IMR-90 (cell line): ENCODE measurements around the gene GRB2. TPM values are rescaled to one million over a fixed set of nuclear protein-coding genes. Genes with fewer than 3 reads are reported as not detected.

Experiments
- ATAC-seq: fragments of 200-7000 bp; cut with Tn5 transposase; 2 replicates; pipeline ENCODE4 v1.9.1; 2020; ENCODE audit warnings: low read depth, mild to moderate bottlenecking, moderate library complexity
- BruUV-seq: library from RNA; stranded (reverse); fragments of 400-500 nt; replicated peaks from 2 replicates; lab custom pipeline; 2021; lab: Mats Ljungman, UMichigan
- CTCF ChIA-PET: fragments of 300-600 bp; formaldehyde crosslinking; extraction: SDS; loops from one replicate; lab custom pipeline; 2021; ENCODE audit warnings: antibody characterized with exemption; lab: Yijun Ruan, JAX
- POLR2A ChIA-PET: fragments of 300-600 bp; sonication (Branson Sonifier 250); formaldehyde crosslinking; loops from one replicate; lab custom pipeline; 2022; ENCODE audit warnings: antibody characterized with exemption; ENCODE audit not compliant: unreplicated experiment; lab: Charles Lee
- DNase-seq: peaks from one replicate; pipeline ENCODE4 v3.0.0; 2013
- H2AFZ ChIP-seq: replicated peaks from 2 replicates; pipeline ENCODE3; 2013; ENCODE audit warnings: low read length, mild to moderate bottlenecking; ENCODE audit not compliant: poor library complexity
- H2AK5ac ChIP-seq: 2 replicates; pipeline ENCODE4 v1.6.1; 2013; ENCODE audit warnings: low read depth, low read length, inconsistent platforms
- H2AK9ac ChIP-seq: replicated peaks from 2 replicates; pipeline ENCODE3; 2013; ENCODE audit warnings: mild to moderate bottlenecking, low read depth, low read length, moderate library complexity; ENCODE audit not compliant: poor library complexity
- H2BK120ac ChIP-seq: 2 replicates; pipeline ENCODE4 v1.6.1; 2013; ENCODE audit warnings: low read depth, low read length, inconsistent platforms
- H2BK15ac ChIP-seq: 3 replicates; pipeline ENCODE4 v1.6.1; 2013; ENCODE audit warnings: low read depth, low read length, inconsistent platforms
- H2BK20ac ChIP-seq: 2 replicates; pipeline ENCODE4 v1.6.1; 2013; ENCODE audit warnings: low read depth, mild to moderate bottlenecking, inconsistent platforms, low read length, moderate library complexity
- H2BK5ac ChIP-seq: 2 replicates; pipeline ENCODE4 v1.6.1; 2013; ENCODE audit warnings: mild to moderate bottlenecking, low read depth, low read length, inconsistent platforms; ENCODE audit not compliant: poor library complexity, severe bottlenecking
- H3K14ac ChIP-seq: replicated peaks from 2 replicates; pipeline ENCODE4 v1.6.1; 2013; ENCODE audit warnings: low read depth, low read length, inconsistent platforms
- H3K18ac ChIP-seq: 2 replicates; pipeline ENCODE4 v1.6.1; 2013; ENCODE audit warnings: low read depth, low read length, control low read depth
- H3K23ac ChIP-seq: 2 replicates; pipeline ENCODE4 v1.6.1; 2013; ENCODE audit warnings: low read depth, low read length, inconsistent platforms
- H3K27ac ChIP-seq: 2 replicates; pipeline ENCODE4 v1.5.1; 2013; ENCODE audit warnings: mild to moderate bottlenecking, control low read depth, low read length; ENCODE audit not compliant: insufficient read depth
- H3K27me3 ChIP-seq: 2 replicates; pipeline ENCODE4 v1.6.1; 2013; ENCODE audit warnings: low read length; ENCODE audit not compliant: control insufficient read depth, insufficient read depth
- H3K36me3 ChIP-seq: 2 replicates; pipeline ENCODE4 v1.6.1; 2013; ENCODE audit warnings: low read length, mixed read lengths; ENCODE audit not compliant: control insufficient read depth, insufficient read depth
- H3K4ac ChIP-seq: 2 replicates; pipeline ENCODE4 v1.6.1; 2013; ENCODE audit warnings: low read depth, low read length, inconsistent platforms
- H3K4me1 ChIP-seq: 2 replicates; pipeline ENCODE4 v1.6.1; 2013; ENCODE audit warnings: low read length, mixed read lengths; ENCODE audit not compliant: control insufficient read depth, insufficient read depth
- H3K4me2 ChIP-seq: 2 replicates; pipeline ENCODE4 v1.6.1; 2013; ENCODE audit warnings: low read depth, mild to moderate bottlenecking, control low read depth, low read length, moderate library complexity
- H3K4me3 ChIP-seq: 2 replicates; pipeline ENCODE4 v1.5.1; 2013; ENCODE audit warnings: low read depth, mild to moderate bottlenecking, control low read depth, low read length, moderate library complexity; ENCODE audit not compliant: insufficient read depth
- H3K56ac ChIP-seq: 2 replicates; pipeline ENCODE4 v1.6.1; 2013; ENCODE audit warnings: low read length, inconsistent platforms; ENCODE audit not compliant: insufficient read depth; ENCODE audit errors: extremely low read depth
- H3K79me1 ChIP-seq, 2 experiments: 2 replicates each; pipeline ENCODE4 v1.6.1; 2013; ENCODE audit warnings: low read length in 2 of 2, inconsistent platforms in 1 of 2, low read depth in 1 of 2
- H3K9ac ChIP-seq: 2 replicates; pipeline ENCODE4 v1.6.1; 2013; ENCODE audit warnings: low read depth, low read length, control low read depth
- H3K9me1 ChIP-seq: 2 replicates; pipeline ENCODE4 v1.6.1; 2013; ENCODE audit warnings: low read length, inconsistent platforms; ENCODE audit not compliant: insufficient read depth
- H3K9me3 ChIP-seq: 2 replicates; pipeline ENCODE4 v1.6.1; 2013; ENCODE audit warnings: low read length; ENCODE audit not compliant: control insufficient read depth, insufficient read depth
- H4K20me1 ChIP-seq: 2 replicates; pipeline ENCODE4 v1.6.1; 2013; ENCODE audit warnings: low read length, inconsistent platforms; ENCODE audit not compliant: insufficient read depth
- H4K5ac ChIP-seq: 2 replicates; pipeline ENCODE4 v1.6.1; 2013; ENCODE audit warnings: mild to moderate bottlenecking, low read depth, low read length, control low read depth
- H4K8ac ChIP-seq, 2 experiments: 2 replicates each; pipeline ENCODE4 v1.6.1; 2013; ENCODE audit warnings: low read depth in 2 of 2, low read length in 2 of 2, control low read depth in 1 of 2, inconsistent platforms in 1 of 2
- H4K91ac ChIP-seq: 2 replicates; pipeline ENCODE4 v1.6.1; 2013; ENCODE audit warnings: low read depth, low read length, inconsistent platforms; ENCODE audit not compliant: insufficient read depth
- CEBPB ChIP-seq: IDR thresholded peaks from 2 replicates; pipeline ENCODE4 v1.6.1; 2012; ENCODE audit warnings: low read depth, low read length, improper control_type of control experiment
- ELK1 ChIP-seq: fragments of 150-350 bp; IDR thresholded peaks from 2 replicates; pipeline ENCODE4 v1.6.1; 2016; ENCODE audit warnings: low read depth, mild to moderate bottlenecking, low read length, moderate library complexity, borderline replicate concordance
- FOS ChIP-seq: fragments of 150-350 bp; IDR thresholded peaks from 2 replicates; pipeline ENCODE4 v1.6.1; 2016; ENCODE audit warnings: low read depth, low read length
- MAFK ChIP-seq: IDR thresholded peaks from 2 replicates; pipeline ENCODE4 v1.6.1; 2012; ENCODE audit warnings: low read depth, low read length, improper control_type of control experiment
- MAZ ChIP-seq: IDR thresholded peaks from 2 replicates; pipeline ENCODE4 v1.6.1; 2012; ENCODE audit warnings: low read depth, mild to moderate bottlenecking, low read length, improper control_type of control experiment, moderate library complexity, borderline replicate concordance
- MXI1 ChIP-seq: IDR thresholded peaks from 2 replicates; pipeline ENCODE4 v1.6.1; 2012; ENCODE audit warnings: low read depth, mild to moderate bottlenecking, low read length, moderate library complexity, borderline replicate concordance
- RAD21 ChIP-seq: IDR thresholded peaks from 2 replicates; pipeline ENCODE4 v1.6.1; 2012; ENCODE audit warnings: low read length, improper control_type of control experiment
- RCOR1 ChIP-seq: IDR thresholded peaks from 2 replicates; pipeline ENCODE4 v1.6.1; 2012; ENCODE audit warnings: mild to moderate bottlenecking, low read length, improper control_type of control experiment; ENCODE audit not compliant: insufficient replicate concordance
- RFX5 ChIP-seq: IDR thresholded peaks from 2 replicates; pipeline ENCODE4 v1.8.0; 2012; ENCODE audit warnings: low read depth, mild to moderate bottlenecking, low read length, moderate library complexity
- SMC3 ChIP-seq: fragments of 150-350 bp; IDR thresholded peaks from 2 replicates; pipeline ENCODE4 v1.6.1; 2016; ENCODE audit warnings: low read depth, mild to moderate bottlenecking, antibody characterized with exemption, low read length, moderate library complexity
- USF2 ChIP-seq: fragments of 150-350 bp; IDR thresholded peaks from 2 replicates; pipeline ENCODE4 v1.6.1; 2017; ENCODE audit warnings: mild to moderate bottlenecking, antibody characterized with exemption, low read length, low read depth
- WGBS, 2 experiments: methylation state at CpG; one replicate each; pipeline versions ENCODE4 v1.1.5 to v1.1.7; 2013; ENCODE audit warnings: missing lambda C conversion rate in 2 of 2; ENCODE audit not compliant: insufficient read length in 1 of 2; ENCODE audit errors: extremely low coverage in 2 of 2; 5-methylcytosine and 5-hydroxymethylcytosine counted together
- dilution Hi-C: fragments of 300-500 bp; cut with HindIII; formaldehyde crosslinking; loops from one replicate; pipeline ENCODE4 v1.14.3; 2018; ENCODE audit warnings: low sequenced_read_pairs; ENCODE audit not compliant: unreplicated experiment
- in situ Hi-C: fragments of 300-500 bp; cut with MboI; formaldehyde crosslinking; loops from 3 replicates; pipeline ENCODE4 v1.14.3; 2019; ENCODE audit warnings: low sequenced_read_pairs, inconsistent platforms, mixed read lengths
- intact Hi-C: fragments of 100-400 bp; cut with micrococcal nuclease; formaldehyde crosslinking; loops from 2 replicates; pipeline ENCODE4 v1.10.0; 2022
- polyA plus RNA-seq, 3 experiments: library from polyadenylated mRNA; depleted of rRNA; stranded (reverse); fragments of >200 nt; gene quantifications; 2 replicates each; pipeline ENCODE4 v1.2.3, GENCODE V29; 2012; ENCODE audit warnings: low replicate concordance in 1 of 3
- total RNA-seq: library from RNA; depleted of rRNA; stranded (reverse); fragments of >200 nt; gene quantifications from 2 replicates; pipeline ENCODE4 v1.2.3, GENCODE V29; 2012
- TF ChIP-seq, protein P1 (sequence below): conservative IDR thresholded peaks from 2 replicates; pipeline ENCODE4 v1.5.1; 2012; ENCODE audit warnings: mild to moderate bottlenecking, low read depth, low read length, improper control_type of control experiment

GRB2 gene
- total and polyA plus RNA-seq, 2 of the 4 experiments (the other 2 are of a cell fraction), result 49.3 to 62.1 TPM

GRCh38 chr17:75287221-75287620, 118.3 kb downstream of the GRB2 start:
- H2AK9ac ChIP-seq, result no peak overlapping the region
- H3K23ac ChIP-seq, result no peak overlapping the region
- no peak overlapping the region for H3K18ac ChIP-seq
- no peak overlapping the region for H3K4ac ChIP-seq
- no peak overlapping the region for H3K56ac ChIP-seq
- in situ Hi-C loops (no loop called here), intact Hi-C loops (no loop called here), dilution Hi-C loops (no loop called here)
- no peak overlapping the region for H4K8ac ChIP-seq
- H2AK5ac ChIP-seq, result no peak overlapping the region
- 100% methylated on average over 1 of the region's 9 CpGs; no CpG with 5 or more reads in 1 of the 2 experiments for WGBS, 2 experiments
- no peak overlapping the region for H2BK20ac ChIP-seq
- no peak for ATAC-seq
- H3K27ac ChIP-seq, result no peak overlapping the region
- H3K14ac ChIP-seq, result no peak overlapping the region
- no peak overlapping the region for H2BK5ac ChIP-seq
- H2BK15ac ChIP-seq, result no peak overlapping the region
- no peak for TF ChIP-seq RAD21
- TF ChIP-seq SMC3, result no peak
- TF ChIP-seq USF2, result no peak
- no peak for TF ChIP-seq RFX5
- TF ChIP-seq ELK1, result no peak
- no peak for TF ChIP-seq MAZ
- TF ChIP-seq RCOR1, result no peak
- TF ChIP-seq MAFK, result no peak
- TF ChIP-seq MXI1, result no peak
- TF ChIP-seq, protein P1, sequence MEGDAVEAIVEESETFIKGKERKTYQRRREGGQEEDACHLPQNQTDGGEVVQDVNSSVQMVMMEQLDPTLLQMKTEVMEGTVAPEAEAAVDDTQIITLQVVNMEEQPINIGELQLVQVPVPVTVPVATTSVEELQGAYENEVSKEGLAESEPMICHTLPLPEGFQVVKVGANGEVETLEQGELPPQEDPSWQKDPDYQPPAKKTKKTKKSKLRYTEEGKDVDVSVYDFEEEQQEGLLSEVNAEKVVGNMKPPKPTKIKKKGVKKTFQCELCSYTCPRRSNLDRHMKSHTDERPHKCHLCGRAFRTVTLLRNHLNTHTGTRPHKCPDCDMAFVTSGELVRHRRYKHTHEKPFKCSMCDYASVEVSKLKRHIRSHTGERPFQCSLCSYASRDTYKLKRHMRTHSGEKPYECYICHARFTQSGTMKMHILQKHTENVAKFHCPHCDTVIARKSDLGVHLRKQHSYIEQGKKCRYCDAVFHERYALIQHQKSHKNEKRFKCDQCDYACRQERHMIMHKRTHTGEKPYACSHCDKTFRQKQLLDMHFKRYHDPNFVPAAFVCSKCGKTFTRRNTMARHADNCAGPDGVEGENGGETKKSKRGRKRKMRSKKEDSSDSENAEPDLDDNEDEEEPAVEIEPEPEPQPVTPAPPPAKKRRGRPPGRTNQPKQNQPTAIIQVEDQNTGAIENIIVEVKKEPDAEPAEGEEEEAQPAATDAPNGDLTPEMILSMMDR, result no peak
- TF ChIP-seq CEBPB, result no peak
- TF ChIP-seq FOS, result no peak
- no peak overlapping the region for H3K9ac ChIP-seq
- H2BK120ac ChIP-seq, result no peak overlapping the region
- peaks cover 3% of the 10 kb centered on the region; the same call in 1 of the 2 replicates for H3K36me3 ChIP-seq
- H3K9me3 ChIP-seq, result no peaks in the 10 kb centered on the region
- DNase-seq, result no peak
- no TSS peak for BruUV-seq
- peaks cover 4% of the 10 kb centered on the region; the same call in 1 of the 2 replicates for H3K9me1 ChIP-seq
- no peak overlapping the region for H3K4me3 ChIP-seq
- no peaks in the 10 kb centered on the region for H3K4me1 ChIP-seq
- H4K91ac ChIP-seq, result no peak overlapping the region
- no peak overlapping the region for H4K5ac ChIP-seq
- H2AFZ ChIP-seq, result no peak overlapping the region
- H3K79me1 ChIP-seq, result peaks cover 0 to 13% of the 10 kb centered on the region in 2 experiments; a peak in 1 of 4 replicates
- H3K4me2 ChIP-seq, result no peak overlapping the region
- POLR2A ChIA-PET, result no interaction called here
- CTCF ChIA-PET, result no interaction called here
- no peaks in the 10 kb centered on the region for H3K27me3 ChIP-seq
- no peaks in the 10 kb centered on the region for H4K20me1 ChIP-seq
